ENCODE data around the gene TTC7B.

DNA sequence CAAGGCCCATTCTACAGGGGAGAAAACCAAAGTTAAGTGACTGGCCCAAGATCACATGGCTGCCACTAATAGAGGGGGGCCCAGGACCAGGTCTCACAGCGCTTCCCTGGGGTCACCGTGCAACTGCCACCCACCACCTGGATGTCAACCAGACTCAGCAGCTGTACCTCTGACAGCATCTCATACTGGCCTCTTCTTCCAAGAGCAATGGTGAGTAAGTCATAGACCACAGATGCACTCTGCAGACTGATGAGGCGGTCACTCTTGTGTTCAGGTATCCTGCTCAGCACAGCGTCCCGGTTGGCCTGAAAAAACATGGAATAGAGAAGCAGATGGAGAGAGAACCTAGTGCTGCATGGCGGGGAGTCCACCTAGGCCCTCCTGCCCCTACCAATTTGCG lies 139.9 kb downstream of the TTC7B start:
- TF ChIP-seq, protein P1, sequence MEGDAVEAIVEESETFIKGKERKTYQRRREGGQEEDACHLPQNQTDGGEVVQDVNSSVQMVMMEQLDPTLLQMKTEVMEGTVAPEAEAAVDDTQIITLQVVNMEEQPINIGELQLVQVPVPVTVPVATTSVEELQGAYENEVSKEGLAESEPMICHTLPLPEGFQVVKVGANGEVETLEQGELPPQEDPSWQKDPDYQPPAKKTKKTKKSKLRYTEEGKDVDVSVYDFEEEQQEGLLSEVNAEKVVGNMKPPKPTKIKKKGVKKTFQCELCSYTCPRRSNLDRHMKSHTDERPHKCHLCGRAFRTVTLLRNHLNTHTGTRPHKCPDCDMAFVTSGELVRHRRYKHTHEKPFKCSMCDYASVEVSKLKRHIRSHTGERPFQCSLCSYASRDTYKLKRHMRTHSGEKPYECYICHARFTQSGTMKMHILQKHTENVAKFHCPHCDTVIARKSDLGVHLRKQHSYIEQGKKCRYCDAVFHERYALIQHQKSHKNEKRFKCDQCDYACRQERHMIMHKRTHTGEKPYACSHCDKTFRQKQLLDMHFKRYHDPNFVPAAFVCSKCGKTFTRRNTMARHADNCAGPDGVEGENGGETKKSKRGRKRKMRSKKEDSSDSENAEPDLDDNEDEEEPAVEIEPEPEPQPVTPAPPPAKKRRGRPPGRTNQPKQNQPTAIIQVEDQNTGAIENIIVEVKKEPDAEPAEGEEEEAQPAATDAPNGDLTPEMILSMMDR (IDR thresholded peaks at IDR 0.05; ENCODE audit: extremely low read depth in 1 of 2, insufficient read depth in 1 of 2, low read depth in 1 of 2, low read length in 2 of 2), result no peak
- TF ChIP-seq POLR2AphosphoS5 (IDR thresholded peaks at IDR 0.05; ENCODE audit: insufficient read depth, low read depth, low read length) (no peak), EZH2 (IDR thresholded peaks at IDR 0.05; ENCODE audit: borderline replicate concordance, low read depth, low read length, severe bottlenecking) (no peak)

All from endothelial cell of umbilical vein (primary cell).